GM13977 (cell line): ENCODE measurements around the gene EPHA2.

ENCODE experiments used
- DNase-seq: peaks from one replicate; pipeline ENCODE4 v3.0.0; 2012; ENCODE audit warnings: low spot score
- CTCF ChIP-seq: IDR thresholded peaks from 2 replicates; pipeline ENCODE4 v1.5.1; 2012; ENCODE audit warnings: mild to moderate bottlenecking, control low read depth; ENCODE audit not compliant: insufficient read depth; ENCODE audit errors: extremely low read depth, missing control alignments
- in situ Hi-C: fragments of 300-500 bp; cut with MboI; formaldehyde crosslinking; loops from one replicate; pipeline ENCODE4 v1.12.0; 2022; ENCODE audit warnings: low sequenced_read_pairs, low pct_unique_long_range_greater_than_20kb, mixed read lengths, inconsistent platforms; ENCODE audit not compliant: unreplicated experiment

Gene EPHA2

GRCh38 chr1:16128338-16128741 lies 27.5 kb downstream of the EPHA2 start:
- in situ Hi-C loops = no loop called here
- TF ChIP-seq CTCF = no peak

GRCh38 chr1:16127676-16128337 lies 28.1 kb downstream of the EPHA2 start:
- in situ Hi-C loops = no loop called here
- TF ChIP-seq CTCF = no peak
- DNase-seq = no peak

More at GRCh38 chr1:16128338-16128741, 27.5 kb downstream of the EPHA2 start:
- no peak for DNase-seq

DNA sequence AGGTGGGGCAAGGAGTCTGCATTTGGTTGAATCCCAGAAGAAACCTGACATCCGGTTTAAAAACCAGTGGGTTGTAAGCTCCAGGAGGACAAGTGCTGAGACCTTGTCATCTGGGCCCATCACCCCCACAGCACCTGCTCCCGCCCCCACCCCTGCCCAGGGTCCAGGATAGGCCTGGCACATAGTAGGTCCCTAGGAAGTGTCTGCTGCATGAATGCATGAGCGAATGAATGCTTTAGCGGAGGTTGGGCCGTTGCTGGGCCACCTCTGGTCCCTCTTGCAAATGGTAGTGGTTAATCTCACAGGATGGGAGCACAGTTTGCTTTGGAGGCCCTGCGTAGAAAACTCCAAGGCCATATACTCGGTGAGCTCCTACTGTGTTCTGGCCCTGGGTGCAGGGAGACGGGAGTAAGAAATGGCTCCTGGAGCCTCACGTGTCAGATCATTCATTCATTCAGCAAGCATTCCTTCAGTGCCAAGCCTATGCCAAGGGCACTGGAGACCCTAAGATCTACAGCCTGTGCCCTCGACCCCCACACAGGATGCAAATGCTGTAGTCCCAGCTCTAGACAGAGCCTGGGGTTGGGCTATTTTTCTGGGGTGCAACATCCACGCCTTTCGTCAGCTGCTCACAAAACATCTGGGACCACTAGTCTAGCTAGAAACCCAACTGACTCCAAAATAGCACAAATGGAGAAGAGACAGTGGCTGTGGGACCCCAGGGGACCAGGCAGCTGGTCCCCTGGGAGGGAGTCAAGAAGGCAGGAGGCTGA lies 28.9 kb downstream of the EPHA2 start:
- TF ChIP-seq CTCF = no peak
- in situ Hi-C loops = no loop called here
- DNase-seq = no peak

DNA sequence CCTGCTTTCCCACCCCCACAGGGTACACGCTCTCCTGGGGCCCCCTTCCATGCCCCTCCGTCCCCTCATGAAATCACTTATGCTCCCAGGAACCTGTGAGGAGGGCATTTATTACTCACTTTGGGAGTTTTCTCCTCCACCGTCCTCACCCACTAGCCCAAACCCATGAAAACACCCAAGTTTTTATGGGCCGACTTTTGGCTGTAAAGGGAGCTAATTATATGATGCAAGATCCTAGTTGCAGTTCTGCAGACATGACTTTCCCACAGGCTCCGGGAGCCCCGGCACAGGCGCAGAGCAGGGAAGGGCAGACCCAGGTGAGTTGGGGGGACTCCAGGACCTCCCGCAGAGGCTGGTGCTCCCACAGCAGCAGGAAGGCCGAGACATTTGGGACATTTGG lies 29.7 kb downstream of the EPHA2 start:
- TF ChIP-seq CTCF = no peak
- in situ Hi-C loops = no loop called here

GRCh38 chr1:16125483-16125882 lies 30.4 kb downstream of the EPHA2 start:
- no peak for TF ChIP-seq CTCF
- in situ Hi-C loops = no loop called here

More for the DNA sequence above, 29.7 kb downstream of the EPHA2 start:
- no peak for DNase-seq

DNA sequence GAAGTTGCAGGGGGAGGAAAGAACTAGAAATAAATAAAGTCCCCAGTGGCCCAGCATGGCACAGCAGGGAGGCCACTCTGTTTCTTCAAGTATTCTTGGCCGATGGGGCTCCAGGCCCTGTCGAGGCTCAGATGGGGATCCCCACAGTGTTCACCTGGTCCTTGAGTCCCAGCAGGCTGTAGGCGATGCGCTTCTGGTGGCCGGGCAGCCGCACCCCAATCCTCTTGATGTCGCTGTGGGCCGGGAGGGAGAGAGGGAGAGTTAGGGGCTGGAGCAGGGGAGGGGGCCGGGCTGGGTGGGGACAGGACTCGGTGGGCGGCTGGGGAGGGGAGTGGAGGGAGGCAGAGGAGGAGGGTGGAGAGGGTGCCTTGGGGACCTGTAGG lies 30.8 kb downstream of the EPHA2 start:
- DNase-seq = no peak
- in situ Hi-C loops = no loop called here
- no peak for TF ChIP-seq CTCF

More at GRCh38 chr1:16125483-16125882, 30.4 kb downstream of the EPHA2 start:
- no peak for DNase-seq
